ENCODE data around the gene DVL3.
"Not testable (repeated sequence)": the region's sequence is repeated elsewhere in the genome, so short reads cannot be mapped to it uniquely, and the experiment has no call there.

The DVL3 gene

GRCh38 chr3:184145751-184146270 is 9.4 kb upstream of the DVL3 start:
- ChIA-PET POLR2A (no interaction called here), CTCF (interaction anchor here (0.8 to 4.1 kb wide), 13 partner anchors 11 to 249 kb away, joined by 3 to 46 read pairs (median 4); partner anchors contain the start of genes EEF1AKMT4 and EIF2B5)
- H3K4me3 ChIP-seq (ENCODE audit: low read depth, low read length): no peak overlapping the region
- no peak for TF ChIP-seq CTCF (IDR thresholded peaks at IDR 0.05; ENCODE audit: insufficient read depth, low read length, missing control alignments)
- no peak for DNase-seq (ENCODE audit: low read depth, low spot score)

GRCh38 chr3:184148076-184148475 is 7.1 kb upstream of the DVL3 start:
- H3K4me3 ChIP-seq (ENCODE audit: low read depth, low read length): no peak overlapping the region
- ChIA-PET POLR2A (no interaction called here), CTCF (interaction anchor here (1.1 to 1.9 kb wide), 5 partner anchors 11 to 142 kb away, joined by 4 to 10 read pairs (median 5); partner anchors contain the start of gene EEF1AKMT4)
- no peak for TF ChIP-seq CTCF (IDR thresholded peaks at IDR 0.05; ENCODE audit: insufficient read depth, low read length, missing control alignments)
- DNase-seq (ENCODE audit: low read depth, low spot score): no peak

GRCh38 chr3:184149123-184149522 is 6.1 kb upstream of the DVL3 start:
- TF ChIP-seq CTCF (IDR thresholded peaks at IDR 0.05; ENCODE audit: insufficient read depth, low read length, missing control alignments): no peak
- H3K4me3 ChIP-seq (ENCODE audit: low read depth, low read length): no peak overlapping the region
- DNase-seq (ENCODE audit: low read depth, low spot score): no peak
- CTCF ChIA-PET: interaction anchor here (0.7 to 1.9 kb wide), 11 partner anchors 10 to 140 kb away, joined by 3 to 10 read pairs (median 4); partner anchors contain the start of gene EEF1AKMT4
- POLR2A ChIA-PET: interaction anchor here (0.7 kb wide), 1 partner anchor 27 kb away, joined by 3 read pairs; no protein-coding TSS in a partner anchor

GRCh38 chr3:184149770-184150169 is 5.4 kb upstream of the DVL3 start:
- CTCF ChIA-PET: interaction anchor here (0.8 to 1.9 kb wide), 6 partner anchors 11 to 105 kb away, joined by 3 to 10 read pairs (median 4); partner anchors contain the start of gene EEF1AKMT4
- DNase-seq (ENCODE audit: low read depth, low spot score); POLR2A ChIA-PET; H3K4me3 ChIP-seq (ENCODE audit: low read depth, low read length): not testable (repeated sequence)
- peak; percentile 35 for TF ChIP-seq CTCF (IDR thresholded peaks at IDR 0.05; ENCODE audit: insufficient read depth, low read length, missing control alignments)

- POLR2A ChIA-PET: interaction anchor here (0.6 to 2.4 kb wide), 9 partner anchors 12 to 37 kb away, joined by 3 to 11 read pairs (median 4); partner anchors contain the start of genes ABCF3 and EIF2B5
- CTCF ChIA-PET: interaction anchor here (1.2 to 2.2 kb wide), 2 partner anchors 11 to 25 kb away, joined by 3 to 8 read pairs; no protein-coding TSS in a partner anchor
- peak overlapping the region; percentile 94 for H3K4me3 ChIP-seq (ENCODE audit: low read depth, low read length)
- TF ChIP-seq CTCF (IDR thresholded peaks at IDR 0.05; ENCODE audit: insufficient read depth, low read length, missing control alignments): no peak
- DNase-seq (ENCODE audit: low read depth, low spot score): no peak
Measured at GRCh38 chr3:184155644-184156521, 706 bp downstream of the DVL3 start.
